Neural cell (in vitro differentiated cells): ENCODE measurements around the gene DHPS.

Experiments
- SMC3 ChIP-seq: fragments of 450-650 bp; conservative IDR thresholded peaks from 2 replicates; pipeline ENCODE4 v1.6.1; 2014; ENCODE audit warnings: antibody characterized with exemption, mild to moderate bottlenecking, moderate library complexity; ENCODE audit not compliant: poor library complexity
- TF ChIP-seq, protein P1 (sequence below): fragments of 450-650 bp; IDR thresholded peaks from 2 replicates; pipeline ENCODE4 v1.5.1; 2014; ENCODE audit warnings: antibody characterized with exemption, mild to moderate bottlenecking, moderate library complexity; ENCODE audit not compliant: poor library complexity, severe bottlenecking

DNA sequence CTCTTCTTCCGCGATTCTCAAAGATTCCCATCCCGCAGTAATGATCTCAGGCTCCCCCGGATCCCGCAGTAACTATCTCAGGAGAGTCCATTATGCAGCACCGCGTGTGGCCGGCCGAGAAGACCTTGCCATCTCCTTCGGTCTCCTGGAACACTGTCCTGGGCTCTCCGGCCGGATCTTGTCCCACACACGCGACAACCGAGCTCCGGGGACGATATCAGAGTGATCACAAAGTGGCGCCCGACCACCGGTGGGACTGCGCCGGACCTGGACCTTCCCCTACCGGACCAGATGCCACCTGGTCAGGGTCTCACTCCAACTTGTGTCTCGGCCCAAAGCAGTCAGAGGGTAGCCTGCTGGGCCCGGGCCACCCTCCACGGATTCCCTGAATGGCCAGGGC is 39.2 kb downstream of the DHPS start:
- TF ChIP-seq, protein P1, sequence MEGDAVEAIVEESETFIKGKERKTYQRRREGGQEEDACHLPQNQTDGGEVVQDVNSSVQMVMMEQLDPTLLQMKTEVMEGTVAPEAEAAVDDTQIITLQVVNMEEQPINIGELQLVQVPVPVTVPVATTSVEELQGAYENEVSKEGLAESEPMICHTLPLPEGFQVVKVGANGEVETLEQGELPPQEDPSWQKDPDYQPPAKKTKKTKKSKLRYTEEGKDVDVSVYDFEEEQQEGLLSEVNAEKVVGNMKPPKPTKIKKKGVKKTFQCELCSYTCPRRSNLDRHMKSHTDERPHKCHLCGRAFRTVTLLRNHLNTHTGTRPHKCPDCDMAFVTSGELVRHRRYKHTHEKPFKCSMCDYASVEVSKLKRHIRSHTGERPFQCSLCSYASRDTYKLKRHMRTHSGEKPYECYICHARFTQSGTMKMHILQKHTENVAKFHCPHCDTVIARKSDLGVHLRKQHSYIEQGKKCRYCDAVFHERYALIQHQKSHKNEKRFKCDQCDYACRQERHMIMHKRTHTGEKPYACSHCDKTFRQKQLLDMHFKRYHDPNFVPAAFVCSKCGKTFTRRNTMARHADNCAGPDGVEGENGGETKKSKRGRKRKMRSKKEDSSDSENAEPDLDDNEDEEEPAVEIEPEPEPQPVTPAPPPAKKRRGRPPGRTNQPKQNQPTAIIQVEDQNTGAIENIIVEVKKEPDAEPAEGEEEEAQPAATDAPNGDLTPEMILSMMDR: no peak
- TF ChIP-seq SMC3: no peak
